Progenitor cell of endocrine pancreas (in vitro differentiated cells): ENCODE data around the gene DEFB108B. TPM values are rescaled to one million over a fixed set of nuclear protein-coding genes. Genes with fewer than 3 reads are reported as not detected.
A peak's percentile ranks its signal among the peaks of the same experiment; 100 is the strongest.
"Not testable (repeated sequence)": the region's sequence is repeated elsewhere in the genome, so short reads cannot be mapped to it uniquely, and the experiment has no call there.

ENCODE experiments used
- DNase-seq: peaks from one replicate; pipeline ENCODE4 v3.0.0; 2021; ENCODE audit warnings: low spot score; ENCODE audit not compliant: unreplicated experiment
- H3K27ac Mint-ChIP-seq: 2 replicates; pipeline ENCODE4 v1.8.0; 2021; ENCODE audit warnings: mild to moderate bottlenecking, moderate library complexity, mixed read lengths
- H3K27me3 Mint-ChIP-seq: 2 replicates; pipeline ENCODE4 v1.8.0; 2021; ENCODE audit warnings: mixed read lengths
- H3K36me3 Mint-ChIP-seq: 2 replicates; pipeline ENCODE4 v1.8.0; 2022; ENCODE audit warnings: mixed read lengths; ENCODE audit not compliant: insufficient read depth
- H3K4me1 Mint-ChIP-seq: 2 replicates; pipeline ENCODE4 v1.8.0; 2021; ENCODE audit warnings: low read depth, mixed read lengths
- H3K4me3 Mint-ChIP-seq: 2 replicates; pipeline ENCODE4 v1.8.0; 2021; ENCODE audit warnings: low read depth, mild to moderate bottlenecking, moderate library complexity, mixed read lengths
- H3K9me3 Mint-ChIP-seq: 2 replicates; pipeline ENCODE4 v1.8.0; 2021; ENCODE audit warnings: low read depth, mixed read lengths
- total RNA-seq: library from RNA; stranded (reverse); gene quantifications from 2 replicates; pipeline ENCODE4 v1.2.1, GENCODE V29; 2021
- TF ChIP-seq, protein P1 (sequence below): fragments of 200-600 bp; sonication (generic); IDR thresholded peaks from one replicate; pipeline ENCODE4 v1.5.0; 2021; ENCODE audit warnings: antibody characterized with exemption, mild to moderate bottlenecking; ENCODE audit not compliant: unreplicated experiment

Gene DEFB108B
- total RNA-seq, 1 donor from 2014 or later, result not detected

- TF ChIP-seq, protein P1, sequence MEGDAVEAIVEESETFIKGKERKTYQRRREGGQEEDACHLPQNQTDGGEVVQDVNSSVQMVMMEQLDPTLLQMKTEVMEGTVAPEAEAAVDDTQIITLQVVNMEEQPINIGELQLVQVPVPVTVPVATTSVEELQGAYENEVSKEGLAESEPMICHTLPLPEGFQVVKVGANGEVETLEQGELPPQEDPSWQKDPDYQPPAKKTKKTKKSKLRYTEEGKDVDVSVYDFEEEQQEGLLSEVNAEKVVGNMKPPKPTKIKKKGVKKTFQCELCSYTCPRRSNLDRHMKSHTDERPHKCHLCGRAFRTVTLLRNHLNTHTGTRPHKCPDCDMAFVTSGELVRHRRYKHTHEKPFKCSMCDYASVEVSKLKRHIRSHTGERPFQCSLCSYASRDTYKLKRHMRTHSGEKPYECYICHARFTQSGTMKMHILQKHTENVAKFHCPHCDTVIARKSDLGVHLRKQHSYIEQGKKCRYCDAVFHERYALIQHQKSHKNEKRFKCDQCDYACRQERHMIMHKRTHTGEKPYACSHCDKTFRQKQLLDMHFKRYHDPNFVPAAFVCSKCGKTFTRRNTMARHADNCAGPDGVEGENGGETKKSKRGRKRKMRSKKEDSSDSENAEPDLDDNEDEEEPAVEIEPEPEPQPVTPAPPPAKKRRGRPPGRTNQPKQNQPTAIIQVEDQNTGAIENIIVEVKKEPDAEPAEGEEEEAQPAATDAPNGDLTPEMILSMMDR, result peak; percentile 59
- H3K27ac Mint-ChIP-seq, H3K4me1 Mint-ChIP-seq, H3K9me3 Mint-ChIP-seq, H3K27me3 Mint-ChIP-seq, H3K36me3 Mint-ChIP-seq, H3K4me3 Mint-ChIP-seq: not testable (repeated sequence)
- peak; percentile 24 for DNase-seq
Measured at GRCh38 chr11:71792621-71793235, 40.3 kb upstream of the DEFB108B start.

DNA sequence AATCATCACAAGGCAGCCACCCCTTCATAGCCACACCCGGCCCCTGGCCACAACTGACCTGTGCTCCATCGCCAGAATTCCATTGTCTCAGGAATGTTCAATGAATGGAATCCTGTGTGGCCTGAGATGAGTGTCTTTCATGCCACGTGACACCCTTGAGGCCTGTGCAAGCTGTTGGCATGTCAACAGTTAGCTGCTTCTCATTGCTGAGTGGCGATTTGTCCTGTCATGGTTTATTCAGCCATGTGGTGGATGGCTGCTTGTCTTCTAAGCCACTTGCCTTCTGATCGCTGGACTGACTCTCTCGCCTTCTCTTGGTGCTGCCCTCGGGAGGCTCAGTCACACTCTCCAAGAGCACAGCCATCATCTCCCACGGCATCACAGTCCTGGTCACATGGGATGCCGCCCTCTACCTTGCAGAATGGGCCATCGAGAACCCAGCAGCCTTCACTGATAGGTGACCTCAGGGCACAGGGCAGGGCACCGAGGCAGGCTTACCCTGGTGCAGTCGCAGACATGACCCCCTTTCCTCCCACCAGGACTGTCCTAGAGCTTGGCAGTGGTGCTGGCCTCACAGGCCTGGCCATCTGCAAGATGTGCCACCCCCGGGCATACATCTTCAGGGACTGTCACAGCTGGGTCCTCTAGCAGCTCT, 38.5 kb upstream of the DEFB108B start:
- H3K4me1 Mint-ChIP-seq, H3K9me3 Mint-ChIP-seq, DNase-seq, H3K27me3 Mint-ChIP-seq, H3K36me3 Mint-ChIP-seq, H3K4me3 Mint-ChIP-seq, H3K27ac Mint-ChIP-seq: not testable (repeated sequence)

- not testable (repeated sequence) for H3K9me3 Mint-ChIP-seq, H3K4me1 Mint-ChIP-seq, H3K27ac Mint-ChIP-seq, DNase-seq, H3K36me3 Mint-ChIP-seq, H3K4me3 Mint-ChIP-seq, H3K27me3 Mint-ChIP-seq
Measured at GRCh38 chr11:71795236-71795635, 37.8 kb upstream of the DEFB108B start.

DNA sequence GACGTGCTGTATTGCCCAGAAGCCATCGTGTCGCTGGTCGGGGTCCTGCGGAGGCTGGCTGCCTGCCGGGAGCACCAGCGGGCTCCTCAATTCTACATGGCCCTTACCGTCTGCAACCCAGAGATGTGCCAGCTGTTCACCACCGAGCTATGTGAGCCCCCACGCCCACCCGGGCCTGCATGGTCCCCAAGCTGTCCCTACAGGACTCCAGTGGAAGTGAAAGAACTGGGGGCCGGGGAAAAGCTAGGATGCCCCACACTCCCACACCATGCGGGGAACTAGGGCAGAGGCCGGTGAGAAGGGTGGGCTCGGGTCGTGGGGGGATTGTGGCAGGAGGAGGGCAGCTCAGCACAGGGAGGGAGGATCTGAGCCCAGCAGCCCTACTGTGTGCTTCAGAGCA, 37.0 kb upstream of the DEFB108B start:
- DNase-seq, H3K36me3 Mint-ChIP-seq, H3K9me3 Mint-ChIP-seq, H3K4me1 Mint-ChIP-seq, H3K27me3 Mint-ChIP-seq, H3K4me3 Mint-ChIP-seq, H3K27ac Mint-ChIP-seq: not testable (repeated sequence)

- not testable (repeated sequence) for DNase-seq, H3K4me3 Mint-ChIP-seq, H3K4me1 Mint-ChIP-seq, H3K9me3 Mint-ChIP-seq, H3K27me3 Mint-ChIP-seq, H3K27ac Mint-ChIP-seq, H3K36me3 Mint-ChIP-seq
Measured at GRCh38 chr11:71796781-71797180, 36.2 kb upstream of the DEFB108B start.

DNA sequence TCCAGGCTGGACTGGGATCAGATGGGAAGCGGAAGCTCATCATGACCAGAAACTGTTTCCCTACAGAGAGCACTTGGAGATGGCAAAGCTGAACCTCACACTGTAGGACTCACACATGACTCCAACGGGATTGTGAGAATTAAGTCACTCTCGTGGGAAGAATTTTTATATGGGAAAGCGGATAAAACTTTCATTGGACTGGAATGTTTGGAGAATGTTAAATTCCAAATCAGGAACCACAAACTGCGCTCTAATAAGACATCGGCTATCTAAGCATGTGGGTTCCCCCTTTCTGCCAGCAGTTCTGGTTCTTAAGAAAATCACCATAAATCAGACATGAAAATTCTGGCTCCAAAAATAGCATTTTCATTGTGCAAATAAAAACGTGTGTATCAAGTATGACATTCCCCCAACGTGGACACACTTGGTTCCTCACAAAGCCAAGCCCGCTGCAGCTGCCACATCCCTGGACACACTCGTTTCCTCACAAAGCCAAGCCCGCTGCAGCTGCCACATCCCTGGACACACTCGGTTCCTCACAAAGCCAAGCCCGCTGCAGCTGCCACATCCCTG, 33.4 kb upstream of the DEFB108B start:
- DNase-seq, H3K36me3 Mint-ChIP-seq, H3K4me3 Mint-ChIP-seq, H3K9me3 Mint-ChIP-seq, H3K27ac Mint-ChIP-seq, H3K4me1 Mint-ChIP-seq, H3K27me3 Mint-ChIP-seq: not testable (repeated sequence)

- H3K4me3 Mint-ChIP-seq, H3K27me3 Mint-ChIP-seq, H3K27ac Mint-ChIP-seq, H3K9me3 Mint-ChIP-seq, H3K36me3 Mint-ChIP-seq, H3K4me1 Mint-ChIP-seq: not testable (repeated sequence)
- DNase-seq, result peak; percentile 48
- TF ChIP-seq, protein P1, result peak; percentile 54
Measured at GRCh38 chr11:71800335-71800953, 32.6 kb upstream of the DEFB108B start.

DNA sequence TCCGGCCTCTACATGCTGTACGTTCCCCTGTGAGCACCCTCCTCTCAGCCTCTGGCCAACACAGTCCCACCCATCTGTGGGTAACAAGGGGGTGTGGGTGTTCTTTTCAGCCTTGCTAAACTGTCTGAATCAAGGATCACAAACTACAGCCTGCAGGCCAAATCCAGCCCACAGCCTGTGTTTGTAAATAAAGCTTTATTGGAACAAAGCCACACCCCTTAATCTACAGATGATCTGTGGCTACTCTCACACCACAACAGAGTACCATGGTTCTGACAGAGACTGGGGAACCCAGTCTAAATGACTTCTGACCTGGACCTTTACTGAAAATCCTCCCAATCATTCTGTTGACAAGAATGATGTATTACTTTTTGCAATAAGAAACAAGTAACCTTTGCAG, 32.0 kb upstream of the DEFB108B start:
- not testable (repeated sequence) for DNase-seq, H3K27ac Mint-ChIP-seq, H3K4me3 Mint-ChIP-seq, H3K4me1 Mint-ChIP-seq, H3K36me3 Mint-ChIP-seq, H3K9me3 Mint-ChIP-seq, H3K27me3 Mint-ChIP-seq

DNA sequence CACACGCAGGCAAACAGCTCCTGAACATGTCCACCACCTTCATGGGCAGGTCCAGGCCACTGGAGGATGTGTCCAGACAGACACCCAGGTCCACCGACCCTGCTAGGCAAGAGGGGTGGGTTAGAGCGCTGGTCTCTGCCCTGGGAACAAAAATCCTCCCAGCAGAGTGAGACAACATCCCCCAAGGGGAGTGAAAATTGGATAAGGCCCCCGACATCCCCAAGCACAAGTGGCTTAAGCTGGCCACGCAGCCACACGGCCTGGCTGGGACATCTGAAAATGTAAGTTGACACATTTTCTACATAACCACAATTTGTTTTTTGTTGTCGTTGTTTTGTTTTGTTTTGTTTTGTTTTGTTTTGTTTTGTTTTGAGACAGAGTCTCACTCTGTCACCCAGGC, 30.1 kb upstream of the DEFB108B start:
- H3K27me3 Mint-ChIP-seq, H3K4me1 Mint-ChIP-seq, H3K4me3 Mint-ChIP-seq, H3K9me3 Mint-ChIP-seq, DNase-seq, H3K36me3 Mint-ChIP-seq, H3K27ac Mint-ChIP-seq: not testable (repeated sequence)

- not testable (repeated sequence) for H3K4me3 Mint-ChIP-seq, H3K27ac Mint-ChIP-seq, H3K4me1 Mint-ChIP-seq, DNase-seq, H3K27me3 Mint-ChIP-seq, H3K36me3 Mint-ChIP-seq, H3K9me3 Mint-ChIP-seq
Measured at GRCh38 chr11:71804158-71804947, 28.6 kb upstream of the DEFB108B start.
